Fibroblast of villous mesenchyme (primary cell): ENCODE results near the gene TMEM120B. TPM values are rescaled to one million over a fixed set of nuclear protein-coding genes. Genes with fewer than 3 reads are reported as not detected.

Experiments
- DNase-seq: peaks from one replicate; pipeline ENCODE4 v3.0.0-alpha.2; 2010; ENCODE audit warnings: low read depth
- H3K4me3 ChIP-seq: 2 replicates; pipeline ENCODE4 v1.5.1; 2011; ENCODE audit warnings: low read depth, mild to moderate bottlenecking, low read length
- CTCF ChIP-seq: IDR thresholded peaks from 2 replicates; pipeline ENCODE4 v1.5.1; 2012; ENCODE audit warnings: low read depth, mild to moderate bottlenecking, low read length; ENCODE audit not compliant: insufficient read depth
- total RNA-seq: library from RNA; depleted of rRNA; stranded (reverse); fragments of >200 nt; gene quantifications from 2 replicates; pipeline ENCODE4 v1.2.3, GENCODE V29; 2012

TMEM120B gene
- total RNA-seq, 1 donor: 16.4 TPM

DNA sequence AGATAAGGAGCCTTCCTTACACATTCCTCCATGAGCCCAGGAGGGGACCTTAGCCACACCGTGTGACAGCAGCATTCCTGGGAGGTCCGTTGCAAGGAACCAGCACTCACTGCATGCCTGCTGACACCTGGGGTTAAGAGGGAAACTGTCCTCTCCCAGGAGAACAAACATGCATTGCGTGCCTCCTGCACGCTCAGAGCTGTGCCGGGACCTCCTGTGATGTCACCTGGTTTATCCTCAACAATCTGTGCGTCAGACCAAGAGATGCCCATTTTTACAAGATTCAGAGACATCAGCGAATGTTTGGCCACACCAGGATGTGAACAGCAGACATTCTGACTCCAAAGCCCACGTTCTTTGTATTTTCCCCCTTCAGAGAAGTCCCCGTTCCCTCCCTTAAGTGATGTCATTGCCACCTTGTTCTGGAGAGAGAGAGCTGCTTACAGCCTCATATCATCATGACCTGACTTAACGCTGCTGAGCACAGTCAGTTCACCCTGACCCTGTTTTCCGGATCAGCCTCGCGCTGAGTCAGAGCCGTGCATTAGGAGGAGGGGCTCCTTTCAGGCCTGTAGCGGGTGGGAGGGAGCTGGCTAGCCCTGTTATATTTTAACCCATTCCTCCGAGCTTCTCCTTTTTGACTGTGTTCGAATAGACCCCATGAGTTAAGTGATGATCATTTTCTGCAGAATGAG, 36.2 kb downstream of the TMEM120B start:
- no peak overlapping the region for H3K4me3 ChIP-seq
- no peak for TF ChIP-seq CTCF
- peak; percentile 94 for DNase-seq

DNA sequence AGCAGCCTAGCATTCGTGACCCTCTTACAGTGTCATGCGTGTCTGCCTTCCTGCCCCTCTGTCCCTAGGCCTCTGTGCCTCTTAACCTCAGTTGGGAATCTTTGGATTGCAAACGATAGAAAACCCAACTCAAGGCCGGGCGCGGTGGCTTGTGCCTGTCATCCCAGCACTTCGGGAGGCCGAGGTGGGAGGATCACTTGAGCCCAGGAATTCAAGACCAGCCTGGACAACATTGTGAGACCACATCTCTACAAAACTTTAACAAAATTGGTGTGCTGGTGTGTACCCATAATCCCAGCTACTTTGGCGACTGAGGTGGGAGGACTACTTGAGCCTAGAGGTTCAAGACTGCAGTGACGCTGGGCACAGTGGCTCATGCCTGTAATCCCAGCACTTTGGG, 36.7 kb downstream of the TMEM120B start:
- no peak for TF ChIP-seq CTCF
- DNase-seq: no peak
- no peak overlapping the region for H3K4me3 ChIP-seq

DNA sequence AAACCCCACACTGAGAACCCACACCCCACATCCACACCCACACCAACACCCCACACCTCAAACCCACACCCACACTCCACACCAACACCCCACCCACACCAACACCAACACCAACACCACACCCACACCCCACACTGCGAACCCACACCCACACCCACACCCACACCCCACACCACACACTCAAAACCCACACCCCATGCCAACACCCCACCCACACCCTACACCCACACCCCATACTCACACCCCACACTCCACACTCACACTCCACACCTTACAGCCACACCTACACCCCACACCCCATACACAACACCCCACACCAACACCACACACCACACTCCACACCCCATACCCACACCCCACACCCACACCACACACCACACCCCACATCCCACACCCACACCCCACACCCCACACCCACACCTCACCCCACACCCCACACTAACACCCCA, 38.0 kb downstream of the TMEM120B start:
- DNase-seq: no peak
- no peak for TF ChIP-seq CTCF
- H3K4me3 ChIP-seq: no peak overlapping the region

DNA sequence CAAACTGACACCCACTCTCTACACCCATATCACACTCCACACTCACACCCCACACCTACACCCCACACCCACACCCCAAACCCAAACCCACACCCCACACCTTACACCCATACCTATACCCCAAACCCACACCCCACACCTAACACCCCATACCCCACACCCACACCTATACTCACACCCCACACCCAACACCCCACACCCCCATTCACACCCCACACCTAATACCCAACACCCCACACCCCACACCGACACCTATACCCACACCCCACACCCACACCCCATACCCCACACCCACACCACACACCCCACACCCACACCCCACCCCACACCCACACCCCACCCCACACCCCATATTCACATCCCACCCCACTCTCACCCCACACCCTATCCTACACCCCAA, 38.5 kb downstream of the TMEM120B start:
- no peak for TF ChIP-seq CTCF
- no peak overlapping the region for H3K4me3 ChIP-seq
- DNase-seq: no peak

DNA sequence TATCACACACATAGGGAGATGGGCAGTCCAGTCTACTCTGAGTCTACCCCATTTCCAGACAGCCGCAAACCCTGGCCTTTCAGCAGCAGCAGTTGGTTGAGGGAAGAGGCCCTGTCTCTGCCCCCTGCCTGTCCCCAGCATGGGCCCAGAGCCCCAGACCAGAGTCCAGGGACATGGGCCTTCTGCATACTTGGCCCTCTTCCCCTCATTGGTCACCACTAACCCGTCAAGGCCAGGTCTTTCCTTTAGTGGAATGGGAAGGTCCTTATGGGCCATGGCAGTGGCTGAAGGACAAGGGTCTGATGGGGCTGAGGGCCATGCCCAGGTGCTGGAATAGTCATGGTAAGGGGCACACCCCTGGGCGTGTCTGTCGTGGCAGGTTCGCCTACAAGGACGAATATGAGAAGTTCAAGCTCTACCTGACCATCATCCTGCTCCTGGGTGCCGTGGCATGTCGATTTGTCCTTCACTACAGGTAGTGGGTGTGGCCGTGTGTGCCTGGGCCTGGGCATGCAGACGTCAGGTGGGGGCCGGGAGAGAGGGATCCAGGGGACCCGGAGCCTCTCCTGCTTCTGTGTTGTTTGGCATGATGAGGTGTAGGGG, 39.3 kb downstream of the TMEM120B start:
- no peak for DNase-seq
- no peak for TF ChIP-seq CTCF
- no peak overlapping the region for H3K4me3 ChIP-seq

GRCh38 chr12:121753844-121754264, 41.3 kb downstream of the TMEM120B start:
- H3K4me3 ChIP-seq: no peak overlapping the region
- no peak for DNase-seq
- TF ChIP-seq CTCF: no peak
